ENCODE data around the gene APH1B. TPM values are rescaled to one million over a fixed set of nuclear protein-coding genes. Genes with fewer than 3 reads are reported as not detected.
A peak's percentile ranks its signal among the peaks of the same experiment; 100 is the strongest.

Gene APH1B
- polyA plus RNA-seq, 1 experiment = 12.6 TPM

- Histone ChIP-seq H3K27me3 (ENCODE audit: control insufficient read depth, insufficient read depth, low read length) (no peaks in the 10 kb centered on the region), H3K36me3 (ENCODE audit: control insufficient read depth, insufficient read depth, low read length) (peaks cover 3% of the 10 kb centered on the region), H3K4me3 (ENCODE audit: low read depth, low read length) (no peak overlapping the region)
- ChIA-PET CTCF (no interaction called here), POLR2A (no interaction called here)
- no peak for TF ChIP-seq CTCF (IDR thresholded peaks at IDR 0.05; ENCODE audit: insufficient read depth, low read depth, low read length)
- no peak for DNase-seq (ENCODE audit: low read depth)
These were observed 6.9 kb downstream of the APH1B start for GRCh38 chr15:63284335-63284734.

GRCh38 chr15:63287109-63287508 is 9.7 kb downstream of the APH1B start:
- ChIA-PET POLR2A (interaction anchor here (0.6 kb wide), 1 partner anchor 102 kb away, joined by 3 read pairs; no protein-coding TSS in a partner anchor), CTCF (interaction anchor here (0.7 to 6.0 kb wide), 4 partner anchors 9 to 218 kb away, joined by 3 to 69 read pairs (median 30); no protein-coding TSS in a partner anchor)
- no peak overlapping the region for H3K4me3 ChIP-seq (ENCODE audit: low read depth, low read length)
- no peaks in the 10 kb centered on the region for H3K27me3 ChIP-seq (ENCODE audit: control insufficient read depth, insufficient read depth, low read length)
- H3K36me3 ChIP-seq (ENCODE audit: control insufficient read depth, insufficient read depth, low read length) = peaks cover 3% of the 10 kb centered on the region
- no peak for DNase-seq (ENCODE audit: low read depth)
- no peak for TF ChIP-seq CTCF (IDR thresholded peaks at IDR 0.05; ENCODE audit: insufficient read depth, low read depth, low read length)

GRCh38 chr15:63288342-63288741 is 10.9 kb downstream of the APH1B start:
- DNase-seq (ENCODE audit: low read depth) = no peak
- no peak overlapping the region for H3K4me3 ChIP-seq (ENCODE audit: low read depth, low read length)
- H3K36me3 ChIP-seq (ENCODE audit: control insufficient read depth, insufficient read depth, low read length) = peaks cover 3% of the 10 kb centered on the region
- CTCF ChIA-PET = interaction anchor here (1.0 to 6.0 kb wide), 7 partner anchors 10 to 117 kb away, joined by 3 to 69 read pairs (median 4); partner anchors contain the start of genes APH1B and CA12
- no peak for TF ChIP-seq CTCF (IDR thresholded peaks at IDR 0.05; ENCODE audit: insufficient read depth, low read depth, low read length)
- POLR2A ChIA-PET = interaction anchor here (0.7 kb wide), 1 partner anchor 322 kb away, joined by 3 read pairs; no protein-coding TSS in a partner anchor
- no peaks in the 10 kb centered on the region for H3K27me3 ChIP-seq (ENCODE audit: control insufficient read depth, insufficient read depth, low read length)

- peak; percentile 15 for DNase-seq (ENCODE audit: low read depth)
- ChIA-PET CTCF (interaction anchor here (0.7 to 6.0 kb wide), 9 partner anchors 9 to 210 kb away, joined by 3 to 69 read pairs (median 3); partner anchors contain the start of gene APH1B), POLR2A (interaction anchor here (0.6 to 0.7 kb wide), 2 partner anchors 154 to 321 kb away, joined by 3 read pairs; no protein-coding TSS in a partner anchor)
- peak; percentile 66 for TF ChIP-seq CTCF (IDR thresholded peaks at IDR 0.05; ENCODE audit: insufficient read depth, low read depth, low read length)
- Histone ChIP-seq H3K27me3 (ENCODE audit: control insufficient read depth, insufficient read depth, low read length) (no peaks in the 10 kb centered on the region), H3K36me3 (ENCODE audit: control insufficient read depth, insufficient read depth, low read length) (peaks cover 3% of the 10 kb centered on the region), H3K4me3 (ENCODE audit: low read depth, low read length) (no peak overlapping the region)
These were observed 11.5 kb downstream of the APH1B start for GRCh38 chr15:63288778-63289378.

GRCh38 chr15:63291507-63291906 is 14.1 kb downstream of the APH1B start:
- peak; percentile 82 for DNase-seq (ENCODE audit: low read depth)
- ChIA-PET POLR2A (interaction anchor here (0.5 to 0.6 kb wide), 3 partner anchors 14 to 141 kb away, joined by 4 to 5 read pairs (median 4); no protein-coding TSS in a partner anchor), CTCF (interaction anchor here (0.6 to 6.0 kb wide), 10 partner anchors 15 to 1175 kb away, joined by 3 to 69 read pairs (median 4); no protein-coding TSS in a partner anchor)
- Histone ChIP-seq H3K27me3 (ENCODE audit: control insufficient read depth, insufficient read depth, low read length) (no peaks in the 10 kb centered on the region), H3K36me3 (ENCODE audit: control insufficient read depth, insufficient read depth, low read length) (0 out of 2 replicates have a peak, but pooled peaks cover 2% of the 10 kb centered on the region), H3K4me3 (ENCODE audit: low read depth, low read length) (no peak overlapping the region)
- TF ChIP-seq CTCF (IDR thresholded peaks at IDR 0.05; ENCODE audit: insufficient read depth, low read depth, low read length) = no peak

All from BJ (cell line).